GM18508 (cell line): ENCODE results near the gene RNASET2.

Source experiments
- ATAC-seq: cut with Tn5 transposase; IDR thresholded peaks from one replicate; pipeline ENCODE4 v1.9.1; 2021; ENCODE audit warnings: moderate number of reproducible peaks; ENCODE audit not compliant: insufficient read depth, unreplicated experiment

The RNASET2 gene

DNA sequence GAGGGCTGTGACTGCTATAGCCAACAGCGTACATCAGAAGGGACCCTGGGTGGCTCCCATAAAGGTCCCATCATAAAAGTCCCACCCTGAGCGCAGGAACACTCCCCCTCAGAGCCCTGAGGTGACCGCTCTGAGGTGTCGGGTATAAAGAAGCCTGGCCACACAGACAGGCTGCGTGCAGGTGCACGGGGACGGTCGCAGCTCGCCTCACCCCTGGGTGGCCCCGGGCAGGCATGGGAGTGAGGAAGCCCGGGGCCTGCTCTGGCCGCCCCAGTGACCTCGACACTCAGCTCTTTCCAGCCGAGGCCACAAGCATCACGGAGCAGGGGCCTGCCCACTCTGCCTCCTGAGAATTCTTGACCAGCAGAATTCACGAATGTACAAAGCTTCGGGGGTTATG, 14.4 kb upstream of the RNASET2 start:
- no peak for ATAC-seq

DNA sequence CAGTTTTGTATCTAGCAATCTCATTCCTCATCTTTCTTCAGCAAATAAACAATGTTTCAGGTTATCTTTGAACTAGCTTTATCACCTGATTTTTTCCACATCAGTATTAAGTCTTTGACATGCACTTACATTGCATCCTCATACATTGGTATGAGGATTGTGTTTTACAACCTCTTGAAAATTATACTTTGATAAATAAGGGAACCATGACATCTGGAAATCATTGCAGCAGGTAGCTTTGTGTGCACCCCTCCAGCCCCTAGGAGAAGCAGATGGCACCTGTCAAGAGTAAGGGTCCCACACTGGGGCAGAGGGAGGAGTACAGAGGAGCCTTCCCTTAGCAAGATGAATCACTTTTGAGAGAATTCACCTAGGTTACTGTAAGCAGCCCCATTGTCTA, 13.7 kb upstream of the RNASET2 start:
- ATAC-seq = no peak

DNA sequence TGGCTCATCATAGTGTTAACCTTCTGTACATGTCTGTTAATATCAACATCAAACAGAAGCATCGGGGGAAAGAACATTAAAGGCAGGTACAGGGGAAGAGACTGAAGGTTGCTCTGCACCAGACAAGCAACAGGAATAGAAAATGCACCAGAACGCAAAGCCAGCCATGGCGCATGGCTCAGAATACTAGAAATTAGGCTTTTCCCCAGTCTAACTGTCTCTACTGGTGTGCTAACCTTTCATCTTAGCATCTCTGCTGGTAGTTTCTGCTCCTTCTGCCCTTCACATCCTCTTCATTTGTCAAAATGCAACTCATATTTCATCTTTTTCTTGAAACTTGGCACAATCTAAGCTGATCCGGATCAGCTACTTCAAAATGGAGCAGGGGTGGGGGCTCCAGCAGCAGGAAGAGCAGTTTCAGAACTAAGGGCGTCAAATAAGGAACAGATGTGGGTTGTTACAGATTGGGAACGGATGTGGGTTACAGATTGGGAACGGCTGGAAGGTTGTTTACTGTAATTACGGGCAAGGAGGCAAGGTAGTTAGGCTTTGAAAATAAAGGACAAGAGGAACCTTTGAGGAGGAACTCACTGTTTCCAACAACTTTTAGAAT, 13.1 kb upstream of the RNASET2 start:
- no peak for ATAC-seq

DNA sequence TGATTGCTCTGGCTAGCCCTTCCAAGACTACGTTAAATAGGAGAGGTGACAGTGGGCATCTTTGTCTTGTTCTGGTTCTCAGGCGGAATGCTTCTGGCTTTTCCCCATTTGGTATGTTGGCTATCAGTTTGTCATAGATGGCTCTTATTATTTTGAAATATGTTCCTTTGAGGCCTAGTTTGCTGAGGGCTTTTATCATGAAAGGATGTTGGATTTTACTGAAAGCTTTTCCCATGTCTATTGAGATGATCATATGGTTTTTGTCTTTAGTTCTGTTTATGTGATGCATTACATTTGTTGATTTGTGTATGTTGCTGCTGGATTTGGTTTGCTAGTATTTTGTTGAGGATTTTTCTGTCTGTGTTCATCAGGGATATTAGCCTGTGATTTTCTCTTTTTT, 9.9 kb upstream of the RNASET2 start:
- ATAC-seq = no peak

DNA sequence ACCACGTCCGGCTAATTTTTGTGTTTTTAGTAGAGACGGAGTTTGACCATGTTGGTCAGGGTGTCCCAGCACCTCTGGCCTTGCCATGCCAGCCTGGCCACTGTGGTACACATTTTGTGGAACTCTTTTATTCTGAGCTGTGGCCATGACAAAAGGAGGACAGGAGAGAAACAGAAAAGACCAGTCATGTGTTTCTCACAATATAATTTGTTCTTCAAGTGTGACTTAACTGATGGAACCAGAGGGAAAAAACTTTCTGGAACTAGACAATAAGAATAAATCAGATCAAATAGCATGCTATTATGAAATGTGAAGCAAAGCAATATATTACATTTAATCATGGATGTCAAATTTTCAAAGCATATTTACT, 4.2 kb upstream of the RNASET2 start:
- no peak for ATAC-seq

DNA sequence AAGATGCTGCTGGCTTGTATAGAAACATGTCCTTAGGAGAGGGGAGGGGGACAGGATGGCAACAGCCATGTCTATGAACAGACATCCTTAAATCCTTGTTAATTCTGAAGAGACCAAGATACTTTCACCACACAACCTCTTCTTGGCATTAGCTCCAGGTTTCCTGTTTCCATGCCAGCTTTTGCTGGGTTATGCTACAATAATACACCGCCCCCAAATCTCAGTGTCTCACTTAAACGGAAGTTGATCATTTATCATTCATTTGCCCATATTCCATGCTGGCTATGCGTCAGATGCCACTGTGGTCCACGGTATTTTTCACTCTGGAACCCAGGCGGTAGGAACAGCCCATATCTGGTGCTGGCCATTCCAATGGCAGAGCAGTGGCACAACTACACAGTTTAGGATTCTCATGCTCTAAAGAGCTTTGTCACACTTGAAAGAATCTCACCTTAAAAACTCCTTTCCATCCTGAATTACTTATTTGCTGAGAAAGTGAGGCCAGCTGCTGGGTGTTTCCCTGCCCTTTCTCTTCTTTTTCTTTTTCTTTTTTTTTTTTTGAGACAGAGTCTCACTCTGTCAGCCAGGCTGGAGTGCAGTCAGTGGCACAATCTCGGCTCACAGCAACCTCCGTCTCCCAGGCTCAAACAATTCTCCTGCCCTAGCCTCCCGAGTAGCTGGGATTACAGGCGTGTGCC, 3.7 kb upstream of the RNASET2 start:
- no peak for ATAC-seq

DNA sequence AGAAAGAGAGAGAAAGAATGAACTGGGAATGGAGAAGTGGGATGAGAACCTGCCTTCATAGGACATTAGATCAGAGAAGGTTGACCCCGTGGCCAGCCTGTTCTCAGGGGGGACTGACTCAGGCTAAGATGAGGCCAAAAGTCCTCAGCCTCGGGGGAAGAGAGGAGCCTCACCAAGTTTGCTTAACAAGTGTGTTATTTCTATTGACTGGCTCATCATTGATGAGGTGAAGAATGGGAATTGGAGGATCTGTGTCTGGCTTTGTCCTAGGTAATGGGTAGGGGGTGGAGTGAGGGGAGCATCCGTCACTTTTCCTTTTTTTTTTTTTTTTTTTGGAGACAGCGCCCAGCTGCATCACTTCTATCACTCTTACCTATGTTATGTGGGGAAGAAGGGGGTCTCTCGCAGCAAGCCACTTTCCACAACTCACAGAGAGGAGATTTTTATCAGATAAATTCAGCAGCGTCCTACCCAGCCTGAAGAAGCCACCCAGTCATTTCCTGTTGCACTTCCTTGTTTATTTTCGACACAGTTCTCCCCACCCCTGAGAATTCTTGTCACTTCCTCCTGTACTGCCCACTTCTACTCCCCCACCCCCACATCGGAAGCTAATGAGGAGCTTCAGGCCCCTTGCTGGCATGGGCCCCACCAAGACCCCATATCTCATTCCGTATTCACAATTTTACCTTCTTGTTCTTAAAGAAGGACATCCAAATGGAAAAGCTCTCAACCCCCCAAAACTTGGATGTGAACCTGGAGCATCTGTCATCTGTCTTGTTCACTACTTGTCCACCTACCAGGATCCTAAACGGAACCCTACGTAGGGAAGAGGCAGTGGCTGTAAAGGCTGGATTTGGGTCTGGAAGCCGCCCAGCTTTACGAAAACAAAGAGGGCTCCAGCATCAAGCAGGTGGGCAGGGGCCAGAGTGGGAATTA, 2.8 kb upstream of the RNASET2 start:
- ATAC-seq = no peak

DNA sequence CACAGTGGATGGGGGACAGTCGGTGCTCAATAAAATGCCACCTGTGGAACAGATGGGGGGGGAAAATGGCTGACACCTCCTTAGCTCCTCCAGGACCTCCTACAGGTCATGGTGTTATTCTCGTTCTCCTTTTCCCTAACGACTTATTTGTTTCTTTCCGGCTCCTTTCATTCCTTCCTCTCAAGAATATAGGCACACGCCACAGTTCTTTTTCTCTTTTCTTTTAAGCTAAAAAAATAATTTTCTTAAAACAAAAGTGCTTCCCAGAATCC, 1.4 kb upstream of the RNASET2 start:
- ATAC-seq = no peak

DNA sequence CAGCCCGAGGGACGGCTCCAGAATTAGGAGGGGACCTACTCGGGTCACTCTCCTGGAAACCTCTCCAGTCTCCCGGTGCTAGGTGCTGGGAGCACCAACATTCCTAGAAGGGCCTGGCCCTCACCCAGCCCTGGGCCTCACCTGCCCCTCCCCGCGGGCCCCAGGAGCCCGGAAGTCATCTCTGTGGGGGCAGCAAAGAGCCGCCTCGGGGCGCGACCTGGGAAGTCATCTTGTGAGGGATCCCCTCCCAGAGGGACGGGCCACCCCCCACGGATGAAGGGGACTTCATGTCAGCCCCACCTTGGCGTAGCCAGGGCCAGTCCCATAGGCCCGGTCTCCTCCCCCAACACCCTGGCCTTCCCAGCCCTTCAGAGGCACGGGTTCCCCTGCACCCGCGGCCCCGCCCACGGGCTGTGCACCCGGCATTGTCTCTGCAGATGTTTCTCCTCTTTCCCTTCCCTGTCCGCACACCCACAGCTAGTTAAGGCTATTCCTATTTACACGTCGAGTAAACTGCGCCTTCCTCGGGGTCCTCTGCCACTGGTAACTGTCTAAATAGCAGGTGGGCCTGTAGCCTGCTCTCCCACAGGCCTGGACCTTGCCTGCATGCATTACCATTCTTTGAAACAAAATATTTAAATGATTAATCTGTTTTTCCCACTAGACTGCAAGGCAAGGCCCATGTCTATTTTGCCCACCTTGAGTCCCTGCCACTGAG, 896 bp upstream of the RNASET2 start:
- ATAC-seq = peak; percentile 23

DNA sequence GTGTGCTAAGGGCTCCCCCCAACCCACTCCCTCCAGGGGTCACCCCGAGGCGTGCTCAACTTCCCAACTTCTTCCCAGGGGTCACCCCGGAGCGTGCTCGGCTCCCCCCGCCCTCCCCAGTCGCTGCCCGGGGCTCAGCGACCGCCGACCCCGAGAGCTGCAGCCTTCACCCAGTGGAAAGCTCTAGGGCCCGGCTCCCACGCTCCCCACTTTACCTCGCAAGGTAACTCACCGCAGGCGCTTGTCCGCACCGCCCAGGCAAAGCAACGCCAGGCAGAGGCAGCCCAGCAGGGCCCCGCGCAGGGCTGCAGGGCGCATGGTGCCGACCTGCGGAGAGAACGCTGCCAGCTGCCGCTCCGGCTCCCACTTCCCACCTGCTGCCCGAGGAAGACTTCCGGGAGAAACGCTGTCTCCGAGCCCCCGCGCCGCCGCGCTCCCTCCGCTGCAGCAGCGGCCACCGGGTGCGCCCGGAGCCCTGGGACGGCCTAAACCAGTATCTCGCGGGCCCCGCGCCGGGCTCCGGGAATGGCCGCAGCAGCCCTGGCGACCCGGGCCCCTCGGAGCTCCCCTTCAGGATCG, 396 bp downstream of the RNASET2 start:
- no peak for ATAC-seq

DNA sequence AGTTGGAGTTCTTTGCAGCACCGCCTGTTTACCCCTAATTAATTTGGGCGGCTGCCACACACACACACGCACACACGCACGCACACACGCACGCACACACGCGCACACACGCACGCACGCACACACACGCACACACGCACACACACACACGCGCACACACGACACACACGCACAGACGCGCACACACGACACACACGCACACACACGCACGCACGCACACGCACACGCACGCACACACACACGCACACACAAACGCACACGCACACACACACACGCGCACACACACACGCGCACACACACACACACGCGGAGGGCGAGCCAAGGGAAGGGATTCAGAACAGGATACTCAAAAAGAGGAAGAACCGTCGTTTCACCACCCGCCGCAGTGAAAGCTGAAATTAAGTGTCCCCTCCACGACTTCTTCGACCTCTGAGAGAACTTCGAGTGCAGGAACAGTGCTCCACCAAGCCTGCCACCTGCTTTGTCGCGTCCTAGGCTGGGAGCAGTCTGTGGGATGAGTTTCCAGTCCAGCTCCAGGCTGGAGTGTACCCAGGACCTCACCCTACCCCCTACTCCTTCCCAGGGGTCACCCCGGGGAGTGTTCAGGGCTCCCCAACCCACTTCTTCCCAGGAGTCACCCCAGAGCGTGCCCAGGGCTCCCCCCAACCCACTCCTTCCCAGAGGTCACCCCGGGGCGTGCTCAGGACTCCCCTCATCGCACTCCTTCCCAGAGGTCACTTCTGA, 1.1 kb downstream of the RNASET2 start:
- no peak for ATAC-seq

DNA sequence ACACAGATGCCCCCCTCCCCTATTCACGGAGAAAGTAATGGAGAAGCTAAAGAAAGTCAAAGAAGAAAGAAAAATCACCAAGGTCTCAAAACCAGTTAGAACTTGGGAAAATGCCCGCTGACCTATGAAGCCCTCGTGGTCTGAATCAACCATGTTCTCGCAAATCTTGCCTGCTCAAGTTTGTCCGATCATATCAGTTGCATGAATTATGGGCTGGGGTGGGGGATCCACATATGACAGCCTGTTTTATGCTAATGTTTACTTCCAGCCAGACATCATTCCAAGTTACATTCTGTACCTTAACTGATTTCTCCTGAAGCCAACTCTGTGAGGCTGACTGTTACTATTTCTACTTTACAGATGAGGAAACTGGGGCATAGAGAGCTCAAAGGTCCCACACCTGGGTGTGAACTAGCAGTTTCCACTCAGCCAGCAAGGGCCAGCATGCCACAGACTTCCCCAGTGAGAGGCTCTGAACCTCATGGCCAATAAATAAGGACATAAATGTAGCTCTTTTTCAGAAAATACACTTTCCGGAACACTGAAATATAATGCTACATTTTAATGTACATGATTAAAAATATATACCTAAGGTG, 2.1 kb downstream of the RNASET2 start:
- ATAC-seq = no peak

DNA sequence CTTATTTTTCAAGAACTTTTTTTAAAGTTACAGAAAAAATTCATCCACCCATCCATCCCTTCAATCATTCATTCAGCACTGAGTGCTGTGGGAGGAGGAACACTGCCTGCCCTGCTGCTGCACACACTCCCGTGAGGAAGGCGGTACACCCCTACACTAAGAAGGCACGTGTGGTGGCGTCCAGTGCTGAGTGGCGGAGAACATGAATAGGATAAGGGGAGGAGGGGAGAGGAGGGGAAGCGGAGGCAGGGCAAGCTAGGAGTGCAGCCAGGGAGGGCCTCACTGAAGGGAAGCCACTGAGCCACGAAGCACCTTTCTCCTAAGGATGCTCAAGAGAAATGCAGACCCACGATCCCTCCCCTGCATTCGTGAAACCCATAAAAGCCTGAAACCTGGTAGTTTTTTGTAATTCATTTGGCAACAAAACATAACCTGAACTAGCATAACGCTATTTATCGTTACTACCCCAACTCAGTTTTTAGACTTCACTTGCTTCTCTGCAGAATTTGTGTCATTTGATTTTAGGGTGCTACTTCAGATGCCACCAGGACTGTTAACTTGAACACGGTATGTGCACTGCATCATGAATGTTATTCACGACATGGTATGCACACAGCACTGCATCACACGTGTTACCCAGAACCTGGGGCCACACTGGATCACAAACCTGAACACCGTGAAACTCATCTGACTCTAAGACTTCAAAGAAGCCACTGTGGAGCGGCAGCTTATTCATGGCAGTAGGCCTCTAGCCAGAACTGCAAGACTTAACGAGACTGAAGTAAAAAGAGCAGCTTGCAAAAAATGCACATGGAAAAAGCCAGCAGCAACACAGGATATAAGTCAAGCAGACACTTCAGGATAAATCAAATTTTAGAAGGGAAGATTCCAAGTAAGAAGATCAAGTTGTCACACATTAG, 3.5 kb downstream of the RNASET2 start:
- ATAC-seq = no peak

DNA sequence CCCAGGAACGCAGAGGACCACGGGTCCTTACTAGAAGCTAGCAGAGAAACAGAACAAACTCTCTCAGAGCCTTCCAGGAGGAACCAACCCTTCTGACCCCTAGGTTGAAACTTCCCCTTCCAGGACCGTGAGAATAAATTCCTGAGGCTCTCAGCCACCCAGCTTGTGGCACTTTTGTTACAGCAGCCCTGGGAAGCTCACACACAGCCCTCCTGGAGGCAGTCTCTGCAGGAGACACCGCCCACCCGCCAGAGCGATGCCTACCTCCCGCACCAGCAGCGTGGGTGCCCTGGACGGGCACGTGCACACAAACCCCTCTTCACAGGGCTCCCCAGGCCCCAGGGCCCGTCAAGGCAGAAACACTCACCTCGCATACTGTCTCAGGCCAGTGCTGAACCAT, 4.2 kb downstream of the RNASET2 start:
- no peak for ATAC-seq

DNA sequence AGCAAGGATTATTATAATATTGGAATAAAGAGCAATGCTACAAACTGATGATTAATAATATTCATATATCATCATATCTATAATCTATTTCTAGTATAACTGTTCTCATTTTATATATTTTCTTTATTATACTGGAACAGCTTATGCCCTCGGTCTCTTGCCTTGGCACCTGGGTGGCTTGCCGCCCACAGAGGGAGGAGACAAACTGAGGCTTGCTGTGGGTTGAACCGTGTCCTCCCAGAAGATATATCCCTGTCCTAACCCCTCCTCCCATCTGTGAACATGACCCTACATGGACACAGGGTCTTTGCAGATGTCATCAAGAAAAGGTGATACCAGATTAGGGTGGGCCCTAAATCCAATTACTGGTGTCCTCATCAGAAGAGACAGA, 4.7 kb downstream of the RNASET2 start:
- no peak for ATAC-seq

DNA sequence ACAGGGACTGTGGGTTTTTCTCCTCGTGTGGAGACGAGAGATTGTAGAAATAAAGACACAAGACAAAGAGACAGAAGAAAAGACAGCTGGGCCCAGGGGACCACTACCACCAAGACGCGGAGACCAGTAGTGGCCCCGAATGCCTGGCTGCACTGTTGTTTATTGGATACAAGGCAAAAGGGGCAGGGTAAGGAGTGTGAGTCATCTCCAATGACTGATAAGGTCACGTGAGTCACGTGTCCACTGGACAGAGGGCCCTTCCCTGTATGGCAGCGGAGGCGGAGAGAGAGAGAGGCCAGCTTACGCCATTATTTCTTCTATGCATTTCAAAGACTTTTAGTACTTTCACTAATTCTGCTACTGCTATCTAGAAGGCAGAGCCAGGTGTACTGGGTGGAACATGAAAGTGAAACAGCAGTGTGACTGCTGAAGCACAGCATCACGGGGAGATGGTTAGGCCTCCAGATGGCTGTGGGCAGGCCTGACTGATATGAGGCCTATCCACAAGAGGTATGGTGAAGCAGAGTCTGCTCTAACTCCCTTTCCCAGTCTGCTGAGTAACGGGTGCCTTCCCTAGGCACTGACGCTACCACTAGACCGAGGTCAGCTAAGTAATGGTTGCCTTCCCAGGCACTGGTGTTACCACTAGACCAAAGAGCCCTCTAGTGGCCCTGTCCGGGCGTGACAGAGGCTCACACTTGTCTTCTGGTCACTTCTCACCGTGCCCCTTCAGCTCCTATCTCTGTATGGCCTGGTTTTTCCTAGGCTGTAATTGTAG, 5.3 kb downstream of the RNASET2 start:
- peak; percentile 94 for ATAC-seq

DNA sequence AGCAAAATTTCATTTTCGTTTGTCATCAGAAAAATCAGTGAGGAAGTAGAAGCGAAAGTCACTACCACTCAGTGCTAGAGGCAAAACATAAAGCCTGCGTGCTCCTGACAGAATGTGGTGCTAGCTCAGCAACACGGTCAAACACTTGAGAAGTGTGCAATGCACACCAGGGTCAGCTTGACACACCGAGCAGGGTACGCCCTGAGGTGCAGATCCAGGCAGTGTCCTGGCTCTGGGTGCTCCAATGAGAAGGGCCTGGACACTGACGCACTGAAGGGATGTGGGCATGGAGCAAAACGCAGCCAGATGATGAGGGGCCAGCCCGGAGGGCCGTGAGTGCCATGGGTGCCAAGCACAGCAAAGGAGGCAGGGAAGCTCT, 5.9 kb downstream of the RNASET2 start:
- ATAC-seq = no peak
